NCI-H1930 (cell line): Measurements from ENCODE around the gene CDH10.

Experiments
- DNase-seq, 2 experiments: peaks; one replicate each; lab custom pipeline; 2025; lab: John Stamatoyannopoulos, UW

Gene CDH10

DNA sequence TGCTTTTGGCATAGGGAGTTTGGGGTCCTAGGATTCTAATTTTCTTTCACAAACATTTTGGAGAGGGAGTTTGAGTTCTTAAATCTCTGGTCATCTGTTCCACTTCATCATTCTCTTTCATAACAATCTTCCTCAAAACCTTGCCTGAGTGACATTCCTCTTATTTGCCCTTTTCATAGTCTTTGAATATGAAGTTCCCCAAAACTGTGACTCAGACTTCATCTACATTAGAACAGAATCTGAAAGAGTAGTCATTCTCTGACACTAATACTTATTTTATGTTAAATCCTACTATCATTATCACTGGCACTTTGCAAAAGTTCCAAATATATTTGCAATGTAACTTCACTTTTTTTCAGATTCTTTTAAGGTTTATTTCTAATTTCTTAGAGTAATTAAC is 163.8 kb downstream of the CDH10 start:
- no peak for DNase-seq

DNA sequence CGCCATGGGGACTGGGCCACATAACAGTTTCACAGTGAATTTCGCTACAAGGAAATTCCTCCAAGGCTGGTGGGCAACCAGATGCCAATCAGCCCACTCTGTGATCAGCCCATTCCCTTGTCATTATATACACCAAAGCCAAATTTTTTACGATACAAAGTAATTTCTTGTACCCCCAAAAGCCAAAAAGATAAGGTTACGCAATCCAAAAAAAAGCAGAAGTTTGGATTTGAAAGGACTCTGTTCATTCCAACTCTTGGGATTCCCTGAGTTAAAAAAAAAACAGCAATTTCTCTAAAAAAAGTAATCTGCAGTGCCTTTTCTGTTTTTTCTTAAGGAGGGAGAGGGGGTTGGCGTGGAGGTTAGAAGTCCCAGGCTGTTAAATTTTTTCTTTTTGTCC is 166.8 kb downstream of the CDH10 start:
- DNase-seq, result no peak

DNA sequence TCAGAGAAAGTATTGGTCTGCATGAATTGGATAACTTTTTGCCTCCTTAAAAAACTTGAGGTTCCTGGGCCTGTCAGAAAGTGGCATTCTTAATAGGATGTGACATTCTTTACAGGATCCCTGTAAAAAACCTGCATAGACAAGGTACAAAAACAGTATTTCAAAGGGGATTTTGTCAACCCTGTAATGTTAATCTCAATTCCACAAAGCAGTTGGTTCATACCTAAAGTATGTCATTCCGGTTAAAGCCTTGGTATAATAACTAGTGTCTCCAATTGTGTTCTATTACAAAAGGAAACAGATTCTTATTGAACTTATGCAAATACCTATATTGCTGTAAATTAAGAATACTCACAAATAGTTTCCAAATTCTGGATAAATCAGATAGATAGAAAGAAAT is 169.7 kb downstream of the CDH10 start:
- DNase-seq, result no peak

DNA sequence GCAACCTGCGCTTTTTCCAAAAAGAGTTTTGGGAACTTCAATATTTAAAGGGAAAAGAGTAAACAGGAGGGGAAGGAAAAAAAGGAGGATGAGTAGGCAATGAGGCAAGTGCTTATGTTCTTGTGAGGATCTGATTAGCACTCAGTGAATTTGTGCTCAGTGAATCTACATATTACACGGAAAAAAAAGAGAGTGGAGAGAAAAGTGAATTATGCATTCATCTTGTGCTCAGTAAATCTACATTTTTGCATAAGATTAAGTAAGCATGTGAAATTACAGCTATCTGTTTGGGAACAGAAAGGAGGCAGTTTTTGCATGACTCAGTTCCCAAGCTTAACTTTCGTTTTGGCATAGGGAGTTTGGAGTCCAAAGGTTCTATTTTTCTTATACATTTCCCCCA is 170.1 kb downstream of the CDH10 start:
- no peak for DNase-seq

DNA sequence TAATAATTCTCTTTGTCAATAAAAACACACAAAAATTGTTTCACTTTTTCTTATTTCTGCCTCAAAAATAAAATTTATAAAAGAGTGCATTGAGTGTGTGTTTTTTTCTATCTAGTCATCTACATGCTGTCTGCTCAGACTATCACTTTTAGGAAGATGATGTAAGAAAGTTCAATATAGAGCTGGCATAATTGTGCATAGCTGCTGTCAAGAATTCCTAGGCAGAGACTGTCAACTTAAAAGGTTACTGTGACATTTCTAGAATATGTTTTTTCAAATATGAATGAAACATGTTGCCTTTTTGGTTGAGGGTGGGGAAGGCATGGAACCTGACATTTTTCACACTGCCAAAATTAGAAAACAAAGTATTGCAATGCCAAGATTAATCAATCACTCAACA is 172.3 kb downstream of the CDH10 start:
- no peak for DNase-seq

DNA sequence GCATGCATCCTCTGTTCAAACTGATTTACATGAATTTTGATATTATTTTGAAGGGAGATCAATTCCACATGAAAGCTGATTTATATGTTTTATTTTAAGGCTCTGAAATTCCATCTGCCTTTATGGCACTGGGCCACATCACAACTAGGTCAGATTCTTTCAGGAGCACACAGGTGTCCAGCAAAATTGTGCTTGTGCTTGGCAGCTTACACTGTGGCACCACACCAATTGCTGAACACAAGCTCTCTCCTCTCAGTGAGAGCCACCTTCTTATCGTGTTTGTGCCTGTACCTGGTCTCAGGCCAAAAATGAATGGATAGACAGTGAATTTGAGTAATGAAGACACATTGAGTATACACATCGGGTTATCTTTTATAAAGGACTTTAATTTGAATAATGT is 200.4 kb downstream of the CDH10 start:
- no peak for DNase-seq

DNA sequence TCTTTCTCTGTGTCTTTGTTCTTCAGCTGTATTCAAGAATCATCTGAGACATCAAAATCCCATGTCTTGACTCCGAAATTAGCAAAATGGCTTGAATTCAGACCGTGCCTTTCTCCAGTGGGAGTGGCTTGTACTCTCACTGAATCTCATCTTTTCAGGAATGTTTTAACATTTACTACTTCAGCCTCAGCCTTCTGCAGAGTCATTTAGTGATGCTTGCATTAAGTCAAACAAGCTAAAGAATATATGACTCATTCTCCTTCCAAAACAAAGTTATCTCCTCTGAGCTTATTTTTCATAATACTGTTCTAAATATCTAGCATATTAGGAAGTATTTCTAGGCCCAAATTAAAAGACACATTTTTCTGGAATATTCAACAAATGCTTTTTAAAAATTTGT is 205.3 kb downstream of the CDH10 start:
- no peak for DNase-seq
